Osteoblast (primary cell): ENCODE measurements around the gene ERBB4. TPM values are rescaled to one million over a fixed set of nuclear protein-coding genes. Genes with fewer than 3 reads are reported as not detected.

ENCODE experiments used
- DNase-seq: peaks from one replicate; pipeline ENCODE4 v3.0.0; 2011; ENCODE audit warnings: low spot score, mixed read lengths; ENCODE audit not compliant: insufficient read length; ENCODE audit errors: missing footprints
- H2AFZ ChIP-seq: 2 replicates; pipeline ENCODE4 v1.6.0; 2011; ENCODE audit warnings: mild to moderate bottlenecking, low read length
- H3K27ac ChIP-seq: 2 replicates; pipeline ENCODE4 v1.5.1; 2011; ENCODE audit warnings: mild to moderate bottlenecking, low read depth, low read length, moderate library complexity
- H3K27me3 ChIP-seq: 2 replicates; pipeline ENCODE4 v1.6.0; 2012; ENCODE audit warnings: mild to moderate bottlenecking, control low read depth, inconsistent platforms, low read length, moderate library complexity; ENCODE audit not compliant: insufficient read depth
- H3K36me3 ChIP-seq: 2 replicates; pipeline ENCODE4 v1.5.1; 2011; ENCODE audit warnings: mild to moderate bottlenecking, low read length, control low read depth, moderate library complexity; ENCODE audit not compliant: insufficient read depth
- H3K4me1 ChIP-seq: 2 replicates; pipeline ENCODE4 v1.5.1; 2011; ENCODE audit warnings: mild to moderate bottlenecking, low read length, control low read depth, moderate library complexity; ENCODE audit not compliant: insufficient read depth
- H3K4me2 ChIP-seq: 2 replicates; pipeline ENCODE4 v1.6.0; 2011; ENCODE audit warnings: mild to moderate bottlenecking, low read length; ENCODE audit not compliant: insufficient read depth
- H3K4me3 ChIP-seq: fragments of 200-600 bp; sonication (generic); 3 replicates; pipeline ENCODE4 v1.5.1; 2012; ENCODE audit warnings: mild to moderate bottlenecking, low read length, inconsistent platforms; ENCODE audit not compliant: insufficient read depth
- H3K79me2 ChIP-seq: 2 replicates; pipeline ENCODE4 v1.6.0; 2012; ENCODE audit warnings: mild to moderate bottlenecking, low read length, control low read depth, inconsistent platforms; ENCODE audit not compliant: insufficient read depth
- H3K9me3 ChIP-seq: 2 replicates; pipeline ENCODE4 v1.5.1; 2011; ENCODE audit warnings: low read depth, low read length, control low read depth
- H4K20me1 ChIP-seq: 2 replicates; pipeline ENCODE4 v1.6.0; 2012; ENCODE audit warnings: mild to moderate bottlenecking, low read length, control low read depth; ENCODE audit not compliant: insufficient read depth
- CTCF ChIP-seq: IDR thresholded peaks from 2 replicates; pipeline ENCODE4 v1.5.1; 2011; ENCODE audit warnings: mild to moderate bottlenecking, low read depth, low read length, moderate library complexity; ENCODE audit errors: extremely low read depth
- total RNA-seq: library from RNA; depleted of rRNA; stranded (reverse); fragments of >200 nt; gene quantifications from 2 replicates; pipeline ENCODE4 v1.2.3, GENCODE V29; 2012

The ERBB4 gene
- total RNA-seq, 1 donor = under 0.01 TPM

- TF ChIP-seq CTCF = no peak
- no peaks in the 10 kb centered on the region for H3K9me3 ChIP-seq
- H3K79me2 ChIP-seq = no peaks in the 10 kb centered on the region
- H3K27ac ChIP-seq = no peak overlapping the region
- no peak overlapping the region for H2AFZ ChIP-seq
- no peak for DNase-seq
- H3K4me2 ChIP-seq = no peak overlapping the region
- H3K4me3 ChIP-seq = no peak overlapping the region
- H3K36me3 ChIP-seq = no peaks in the 10 kb centered on the region
- no peaks in the 10 kb centered on the region for H4K20me1 ChIP-seq
- H3K4me1 ChIP-seq = no peaks in the 10 kb centered on the region
- no peaks in the 10 kb centered on the region for H3K27me3 ChIP-seq
Observed at GRCh38 chr2:212441141-212441540, 97.5 kb downstream of the ERBB4 start.

GRCh38 chr2:212428681-212429478 lies 109.7 kb downstream of the ERBB4 start:
- no peak for TF ChIP-seq CTCF
- Histone ChIP-seq H2AFZ (no peak overlapping the region), H3K79me2 (no peaks in the 10 kb centered on the region), H3K4me1 (no peaks in the 10 kb centered on the region), H3K36me3 (no peaks in the 10 kb centered on the region), H3K9me3 (no peaks in the 10 kb centered on the region), H3K4me2 (no peak overlapping the region), H4K20me1 (no peaks in the 10 kb centered on the region), H3K27me3 (no peaks in the 10 kb centered on the region), H3K4me3 (no peak overlapping the region), H3K27ac (no peak overlapping the region)
- DNase-seq = no peak

- no peak for DNase-seq
- Histone ChIP-seq H3K4me3 (no peak overlapping the region), H3K79me2 (no peaks in the 10 kb centered on the region), H4K20me1 (no peaks in the 10 kb centered on the region), H3K9me3 (no peaks in the 10 kb centered on the region), H3K27ac (no peak overlapping the region), H3K27me3 (no peaks in the 10 kb centered on the region), H3K4me1 (no peaks in the 10 kb centered on the region), H2AFZ (no peak overlapping the region), H3K4me2 (no peak overlapping the region), H3K36me3 (no peaks in the 10 kb centered on the region)
- TF ChIP-seq CTCF = no peak
Observed at GRCh38 chr2:212427638-212428037, 111.0 kb downstream of the ERBB4 start.

GRCh38 chr2:212426637-212427412 lies 111.8 kb downstream of the ERBB4 start:
- Histone ChIP-seq H3K4me3 (no peak overlapping the region), H3K27ac (no peak overlapping the region), H3K9me3 (no peaks in the 10 kb centered on the region), H4K20me1 (no peaks in the 10 kb centered on the region), H2AFZ (no peak overlapping the region), H3K4me2 (no peak overlapping the region), H3K79me2 (no peaks in the 10 kb centered on the region), H3K4me1 (no peaks in the 10 kb centered on the region), H3K27me3 (no peaks in the 10 kb centered on the region), H3K36me3 (no peaks in the 10 kb centered on the region)
- DNase-seq = no peak
- no peak for TF ChIP-seq CTCF
